ENCODE results near the gene LTBP2.
A peak's percentile ranks its signal among the peaks of the same experiment; 100 is the strongest.

LTBP2 gene

DNA sequence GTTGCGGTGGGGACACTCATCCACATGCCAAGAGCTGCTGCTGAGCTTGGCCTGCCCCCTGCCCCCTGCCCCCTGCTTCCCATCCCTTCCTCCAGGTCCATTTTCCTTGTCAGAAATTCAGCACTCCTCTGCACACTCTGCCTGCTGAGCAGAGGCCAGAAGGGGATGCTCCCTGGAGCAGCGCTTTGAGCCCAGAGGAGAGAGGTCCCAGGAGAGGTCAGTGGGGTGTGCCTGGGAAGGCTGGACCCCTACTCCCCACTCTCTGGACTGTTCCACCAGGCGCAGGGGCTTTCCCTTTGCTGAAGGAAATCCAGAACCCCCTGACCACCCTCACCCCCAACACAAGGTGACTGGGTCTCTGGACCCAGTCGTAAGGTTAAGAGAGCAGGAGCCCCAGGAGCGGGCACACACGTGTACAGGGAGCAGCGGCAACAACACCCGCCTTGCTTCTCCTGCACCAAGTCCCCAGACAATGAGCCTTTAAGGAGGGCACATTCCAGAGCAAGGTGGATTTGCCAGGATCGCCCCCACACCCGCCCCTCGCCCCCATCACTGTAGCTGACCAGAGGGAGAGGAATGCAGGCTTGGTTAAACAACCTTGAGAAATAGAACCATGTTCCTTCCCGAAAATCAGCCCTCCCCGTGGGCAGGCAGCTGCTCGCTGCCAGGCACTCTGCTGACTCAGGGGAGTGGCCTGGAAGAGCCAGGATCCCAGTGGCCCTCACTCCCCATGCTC, 87.8 kb downstream of the LTBP2 start:
- DNase-seq (ENCODE audit: low read depth): peak; percentile 37
- TF ChIP-seq, protein P1, sequence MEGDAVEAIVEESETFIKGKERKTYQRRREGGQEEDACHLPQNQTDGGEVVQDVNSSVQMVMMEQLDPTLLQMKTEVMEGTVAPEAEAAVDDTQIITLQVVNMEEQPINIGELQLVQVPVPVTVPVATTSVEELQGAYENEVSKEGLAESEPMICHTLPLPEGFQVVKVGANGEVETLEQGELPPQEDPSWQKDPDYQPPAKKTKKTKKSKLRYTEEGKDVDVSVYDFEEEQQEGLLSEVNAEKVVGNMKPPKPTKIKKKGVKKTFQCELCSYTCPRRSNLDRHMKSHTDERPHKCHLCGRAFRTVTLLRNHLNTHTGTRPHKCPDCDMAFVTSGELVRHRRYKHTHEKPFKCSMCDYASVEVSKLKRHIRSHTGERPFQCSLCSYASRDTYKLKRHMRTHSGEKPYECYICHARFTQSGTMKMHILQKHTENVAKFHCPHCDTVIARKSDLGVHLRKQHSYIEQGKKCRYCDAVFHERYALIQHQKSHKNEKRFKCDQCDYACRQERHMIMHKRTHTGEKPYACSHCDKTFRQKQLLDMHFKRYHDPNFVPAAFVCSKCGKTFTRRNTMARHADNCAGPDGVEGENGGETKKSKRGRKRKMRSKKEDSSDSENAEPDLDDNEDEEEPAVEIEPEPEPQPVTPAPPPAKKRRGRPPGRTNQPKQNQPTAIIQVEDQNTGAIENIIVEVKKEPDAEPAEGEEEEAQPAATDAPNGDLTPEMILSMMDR (conservative IDR thresholded peaks at IDR 0.05; ENCODE audit: low read depth, low read length): no peak
- no peak overlapping the region for H3K4me3 ChIP-seq (ENCODE audit: low read depth, low read length)

DNA sequence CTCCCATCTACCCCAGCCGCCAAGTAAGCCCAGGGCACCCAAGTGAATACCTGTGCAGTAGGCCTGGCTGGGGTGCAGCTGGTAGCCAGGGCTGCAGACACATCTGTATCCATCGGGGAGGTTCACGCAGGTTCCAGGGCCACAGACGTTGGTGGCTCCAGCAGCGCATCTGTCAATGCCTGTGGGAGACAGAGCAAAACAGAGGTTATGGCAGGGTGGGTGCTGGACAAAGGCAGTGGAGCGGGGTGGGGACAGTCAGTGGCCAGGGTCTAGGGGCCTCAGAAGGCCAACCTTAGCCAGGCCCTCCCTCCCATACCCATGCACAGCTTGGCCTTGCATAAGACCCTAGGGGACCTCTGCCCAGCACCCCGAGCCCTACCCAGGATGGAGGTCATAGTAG, 89.3 kb downstream of the LTBP2 start:
- DNase-seq (ENCODE audit: low read depth): no peak
- TF ChIP-seq, protein P1 (conservative IDR thresholded peaks at IDR 0.05; ENCODE audit: low read depth, low read length): no peak
- H3K4me3 ChIP-seq (ENCODE audit: low read depth, low read length): no peak overlapping the region

DNA sequence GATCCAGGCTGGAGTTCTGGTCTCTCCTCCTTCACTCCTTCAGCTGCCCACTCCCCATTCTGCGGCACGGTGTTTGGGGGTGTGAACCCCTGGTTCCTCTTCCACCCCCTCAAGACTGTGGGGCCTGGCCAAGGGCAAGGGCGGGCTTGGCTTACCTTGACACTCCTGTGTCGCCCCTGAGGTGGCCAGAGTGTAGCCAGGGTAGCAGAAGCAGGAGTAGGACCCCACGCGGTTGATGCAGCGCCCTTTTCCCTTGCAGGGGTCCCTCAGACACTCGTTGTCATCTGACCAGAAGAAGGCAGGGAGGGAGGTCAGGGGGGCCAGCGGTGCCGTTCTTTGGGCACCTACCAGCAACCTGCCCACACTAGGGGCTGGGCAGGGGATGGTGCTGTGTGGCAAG, 90.3 kb downstream of the LTBP2 start:
- no peak overlapping the region for H3K4me3 ChIP-seq (ENCODE audit: low read depth, low read length)
- TF ChIP-seq, protein P1 (conservative IDR thresholded peaks at IDR 0.05; ENCODE audit: low read depth, low read length): no peak
- no peak for DNase-seq (ENCODE audit: low read depth)

DNA sequence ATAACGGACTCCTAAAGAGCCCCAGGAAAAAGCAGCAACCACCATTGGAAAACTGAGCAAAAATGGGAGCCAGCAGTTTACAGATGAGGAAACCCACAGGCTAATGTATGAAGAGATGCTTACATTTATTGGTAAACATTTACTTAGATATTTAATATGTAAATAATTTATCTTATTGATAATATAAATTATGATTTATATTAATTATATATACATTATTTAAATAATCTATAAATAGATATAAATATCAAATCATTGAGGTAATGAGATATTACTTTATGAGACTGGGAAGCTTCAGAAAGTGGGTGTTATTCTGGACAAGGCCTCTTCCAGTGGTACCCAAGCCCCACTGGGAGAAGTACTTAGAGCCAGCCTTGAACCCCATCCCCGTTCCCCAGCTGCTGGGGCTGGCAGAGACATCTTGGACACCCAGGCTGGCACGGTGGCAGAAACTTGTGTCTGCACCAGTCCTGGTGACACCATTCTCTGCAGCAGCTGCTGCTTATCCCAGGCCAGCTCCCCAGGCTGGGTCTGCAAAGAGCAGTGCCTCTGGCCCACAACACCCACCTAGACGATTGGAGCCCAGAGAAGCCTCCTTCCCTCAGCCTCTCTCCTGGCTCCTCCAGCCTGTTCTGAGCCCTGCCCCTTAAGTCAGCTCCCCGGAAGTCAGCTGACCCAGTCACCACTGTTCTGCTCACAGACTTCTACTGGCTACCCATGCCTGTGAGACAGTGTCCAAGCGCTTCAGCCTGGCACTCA, 92.5 kb downstream of the LTBP2 start:
- TF ChIP-seq, protein P1 (conservative IDR thresholded peaks at IDR 0.05; ENCODE audit: low read depth, low read length): no peak
- H3K4me3 ChIP-seq (ENCODE audit: low read depth, low read length): no peak overlapping the region
- DNase-seq (ENCODE audit: low read depth): peak; percentile 17

DNA sequence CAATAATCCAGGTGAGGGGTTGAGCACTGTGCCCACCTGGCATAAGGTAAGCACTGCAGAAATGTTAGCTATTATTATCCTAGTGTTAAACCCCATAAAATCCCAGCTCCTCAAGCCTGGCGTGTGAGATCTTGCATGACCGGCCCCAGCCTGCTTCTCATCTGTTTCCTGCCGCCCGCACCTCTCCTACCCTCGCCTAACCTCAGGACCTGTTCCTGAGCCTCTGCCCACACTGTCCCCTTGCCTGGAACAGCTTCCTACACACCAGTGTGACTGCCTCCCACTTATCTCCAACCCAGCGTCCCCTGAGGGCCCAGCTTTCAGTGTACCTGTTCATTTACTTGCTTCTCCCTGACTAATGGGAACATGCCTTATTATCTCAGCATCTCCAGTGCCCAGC, 93.8 kb downstream of the LTBP2 start:
- TF ChIP-seq, protein P1 (conservative IDR thresholded peaks at IDR 0.05; ENCODE audit: low read depth, low read length): no peak
- H3K4me3 ChIP-seq (ENCODE audit: low read depth, low read length): no peak overlapping the region
- no peak for DNase-seq (ENCODE audit: low read depth)

DNA sequence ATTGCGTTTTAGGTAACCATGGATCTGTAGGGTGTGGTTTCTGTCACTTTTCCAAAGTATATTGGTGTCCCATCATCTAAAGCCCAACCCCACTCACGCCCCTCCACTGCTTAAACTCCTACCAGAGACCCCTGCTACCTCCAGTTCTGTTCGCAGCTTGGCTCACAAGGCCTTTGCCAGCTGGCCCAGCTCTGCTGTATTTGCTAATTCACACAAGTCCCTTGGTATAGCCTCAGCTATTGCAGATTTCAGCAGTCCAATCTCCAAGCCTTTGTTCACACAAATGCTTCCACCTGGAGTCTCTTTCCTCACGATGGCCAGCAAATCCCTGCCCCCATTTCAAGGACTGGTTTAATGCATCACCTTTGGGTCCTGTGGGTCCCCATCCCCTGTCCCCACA, 94.3 kb downstream of the LTBP2 start:
- no peak for DNase-seq (ENCODE audit: low read depth)
- TF ChIP-seq, protein P1 (conservative IDR thresholded peaks at IDR 0.05; ENCODE audit: low read depth, low read length): no peak
- no peak overlapping the region for H3K4me3 ChIP-seq (ENCODE audit: low read depth, low read length)

Measured in choroid plexus epithelial cell (primary cell).